Activated CD8-positive, alpha-beta T cell treated with anti-CD3 and anti-CD28 coated beads for 36 hours (primary cell): ENCODE results near the gene FRMD4A. TPM values are rescaled to one million over a fixed set of nuclear protein-coding genes. Genes with fewer than 3 reads are reported as not detected.
A peak's percentile ranks its signal among the peaks of the same experiment; 100 is the strongest.

Experiments
- ATAC-seq: fragments of 200-7000 bp; cut with Tn5 transposase; one replicate; pipeline ENCODE4 v1.10.0; 2021; ENCODE audit warnings: mild to moderate bottlenecking, moderate library complexity
- CTCF ChIA-PET: fragments of 350-600 bp; sonication (Branson Sonifier 250); formaldehyde crosslinking; loops from one replicate; lab custom pipeline; 2021; ENCODE audit warnings: antibody characterized with exemption; lab: Charles Lee
- POLR2A ChIA-PET: fragments of 350-600 bp; sonication (Branson Sonifier 250); formaldehyde crosslinking; loops from one replicate; lab custom pipeline; 2021; ENCODE audit warnings: antibody characterized with exemption; lab: Charles Lee
- DNase-seq: peaks from one replicate; pipeline ENCODE4 v3.0.0-alpha.2; 2020
- H3K27ac Mint-ChIP-seq: one replicate; pipeline ENCODE4 v1.8.0; 2021; ENCODE audit warnings: mild to moderate bottlenecking, mixed read lengths
- H3K27me3 Mint-ChIP-seq: one replicate; pipeline ENCODE4 v1.8.0; 2021; ENCODE audit warnings: mixed read lengths
- H3K36me3 Mint-ChIP-seq: one replicate; pipeline ENCODE4 v1.8.0; 2021; ENCODE audit warnings: low read depth, mixed read lengths
- H3K4me1 Mint-ChIP-seq: one replicate; pipeline ENCODE4 v1.8.0; 2021; ENCODE audit warnings: low read depth, mixed read lengths
- H3K4me3 Mint-ChIP-seq: one replicate; pipeline ENCODE4 v1.8.0; 2021; ENCODE audit warnings: mild to moderate bottlenecking, moderate library complexity, mixed read lengths
- H3K9me3 Mint-ChIP-seq: one replicate; pipeline ENCODE4 v1.8.0; 2021; ENCODE audit warnings: mixed read lengths
- intact Hi-C: fragments of 100-400 bp; cut with micrococcal nuclease; formaldehyde crosslinking; loops from one replicate; pipeline ENCODE4 v1.10.0; 2022
- total RNA-seq, 2 experiments: library from RNA; stranded (reverse); gene quantifications; one replicate each; pipeline ENCODE4 v1.2.3, GENCODE V29; 2021
- TF ChIP-seq, protein P1 (sequence below): fragments of 200-600 bp; IDR thresholded peaks from one replicate; pipeline ENCODE4 v1.8.0; 2022; ENCODE audit warnings: antibody characterized with exemption, mild to moderate bottlenecking

Gene FRMD4A
- total RNA-seq, 2 experiments from 2014 or later = 2.1 to 2.8 TPM

DNA sequence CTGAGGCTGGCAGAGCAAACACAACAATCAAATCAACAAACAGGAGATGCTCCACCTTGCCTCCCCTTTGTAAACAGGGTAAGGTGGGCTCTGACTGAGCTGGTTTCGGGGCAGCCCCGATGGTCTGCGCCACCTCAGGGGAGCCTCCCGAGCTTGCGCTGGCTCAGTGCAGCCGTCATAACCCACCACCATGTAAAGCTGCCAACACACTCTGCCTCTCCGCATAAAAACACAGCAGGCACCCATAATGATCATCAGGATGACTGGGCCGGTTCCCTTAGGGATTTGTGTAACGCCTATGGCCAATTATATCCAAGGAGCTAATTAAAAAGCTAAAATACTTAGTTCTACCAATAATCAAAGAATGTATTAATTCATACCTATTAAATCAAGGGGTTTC, 619.4 kb downstream of the FRMD4A start:
- no peaks in the 10 kb centered on the region for H3K9me3 Mint-ChIP-seq
- DNase-seq = no peak
- peaks cover 26% of the 10 kb centered on the region for H3K4me1 Mint-ChIP-seq
- ChIA-PET CTCF (interaction anchor here (1.2 kb wide), 1 partner anchor 66 kb away, joined by 3 read pairs; no protein-coding TSS in a partner anchor), POLR2A (no interaction called here)
- H3K27me3 Mint-ChIP-seq = peaks cover 20% of the 10 kb centered on the region
- H3K27ac Mint-ChIP-seq = no peak overlapping the region
- H3K4me3 Mint-ChIP-seq = no peak overlapping the region
- TF ChIP-seq, protein P1, sequence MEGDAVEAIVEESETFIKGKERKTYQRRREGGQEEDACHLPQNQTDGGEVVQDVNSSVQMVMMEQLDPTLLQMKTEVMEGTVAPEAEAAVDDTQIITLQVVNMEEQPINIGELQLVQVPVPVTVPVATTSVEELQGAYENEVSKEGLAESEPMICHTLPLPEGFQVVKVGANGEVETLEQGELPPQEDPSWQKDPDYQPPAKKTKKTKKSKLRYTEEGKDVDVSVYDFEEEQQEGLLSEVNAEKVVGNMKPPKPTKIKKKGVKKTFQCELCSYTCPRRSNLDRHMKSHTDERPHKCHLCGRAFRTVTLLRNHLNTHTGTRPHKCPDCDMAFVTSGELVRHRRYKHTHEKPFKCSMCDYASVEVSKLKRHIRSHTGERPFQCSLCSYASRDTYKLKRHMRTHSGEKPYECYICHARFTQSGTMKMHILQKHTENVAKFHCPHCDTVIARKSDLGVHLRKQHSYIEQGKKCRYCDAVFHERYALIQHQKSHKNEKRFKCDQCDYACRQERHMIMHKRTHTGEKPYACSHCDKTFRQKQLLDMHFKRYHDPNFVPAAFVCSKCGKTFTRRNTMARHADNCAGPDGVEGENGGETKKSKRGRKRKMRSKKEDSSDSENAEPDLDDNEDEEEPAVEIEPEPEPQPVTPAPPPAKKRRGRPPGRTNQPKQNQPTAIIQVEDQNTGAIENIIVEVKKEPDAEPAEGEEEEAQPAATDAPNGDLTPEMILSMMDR = no peak
- intact Hi-C loops = no loop called here
- ATAC-seq = no peak
- H3K36me3 Mint-ChIP-seq = no peaks in the 10 kb centered on the region

DNA sequence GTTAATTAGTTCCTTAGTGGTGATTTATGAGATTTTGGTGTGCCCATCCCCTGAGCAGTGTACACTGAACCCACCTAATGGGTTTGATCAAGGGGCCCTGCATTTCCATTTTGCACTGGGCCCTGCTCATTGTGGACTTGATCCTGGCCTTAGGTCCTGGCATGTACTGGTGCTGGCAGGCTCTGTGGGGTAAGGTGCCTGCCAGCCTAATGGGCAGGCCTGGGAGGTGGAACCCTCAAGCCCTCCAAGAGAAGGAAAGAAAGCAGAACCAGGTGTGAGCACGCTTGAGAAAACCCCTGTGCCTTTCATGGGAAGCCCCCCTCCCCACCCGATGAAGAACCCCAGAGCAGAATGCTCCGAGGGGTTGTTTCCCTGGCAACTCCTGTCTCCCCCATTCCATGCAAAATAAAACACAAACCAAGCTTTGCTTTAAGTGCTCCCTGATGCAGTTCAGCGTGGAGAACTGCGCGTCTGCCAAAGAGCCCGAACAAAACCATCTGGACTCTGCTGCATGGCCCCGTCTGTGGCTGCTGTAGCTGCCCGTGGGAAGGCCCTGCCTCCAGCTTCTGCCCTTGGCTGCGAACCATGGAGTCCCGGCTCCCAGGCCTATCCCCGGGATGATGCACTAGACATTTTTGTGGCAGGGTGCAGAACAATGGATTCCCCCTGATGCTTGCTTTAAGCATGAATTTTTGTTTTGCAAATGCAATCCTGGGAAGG, 620.6 kb downstream of the FRMD4A start:
- Mint-ChIP-seq H3K9me3 (no peaks in the 10 kb centered on the region), H3K4me3 (no peak overlapping the region), H3K27me3 (peaks cover 28% of the 10 kb centered on the region), H3K36me3 (no peaks in the 10 kb centered on the region), H3K27ac (no peak overlapping the region), H3K4me1 (peaks cover 26% of the 10 kb centered on the region)
- ChIA-PET CTCF (no interaction called here), POLR2A (interaction anchor here (0.6 kb wide), 1 partner anchor 1243 kb away, joined by 5 read pairs; no protein-coding TSS in a partner anchor)
- TF ChIP-seq, protein P1 = no peak
- intact Hi-C loops = no loop called here
- no peak for DNase-seq
- no peak for ATAC-seq

DNA sequence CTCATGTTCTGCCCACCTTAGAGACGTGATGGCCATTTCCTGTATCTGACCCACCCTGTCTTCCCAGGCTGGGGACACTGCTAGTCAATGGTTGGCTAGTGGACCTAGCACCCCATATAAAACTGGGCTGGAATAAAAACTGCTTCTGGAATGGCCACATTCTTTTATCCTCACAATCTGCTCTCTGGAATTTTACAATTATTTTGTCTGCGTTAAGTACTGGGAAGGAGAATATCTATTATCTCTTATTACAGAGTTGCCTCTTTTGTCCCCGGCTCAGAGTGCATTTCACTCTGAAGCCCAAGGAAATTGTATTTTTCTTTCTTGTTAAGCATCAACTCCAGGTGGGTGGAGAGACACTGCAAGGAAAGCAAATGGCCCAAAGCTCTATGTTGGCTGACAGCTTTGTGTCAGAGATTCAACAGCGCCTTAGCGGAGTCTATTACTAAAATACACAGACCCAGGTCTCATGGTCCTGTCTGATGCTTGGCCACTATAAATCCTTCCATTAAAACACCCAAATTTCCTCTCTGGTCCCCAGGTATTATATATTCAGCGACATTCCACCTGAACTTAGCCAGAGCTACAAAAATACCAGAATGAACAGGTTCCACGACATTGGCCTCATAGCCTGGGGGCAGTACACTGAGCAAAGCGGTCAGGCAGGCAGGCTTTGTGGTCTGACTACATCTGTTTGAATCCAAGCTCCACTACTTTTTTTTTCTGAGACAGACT, 622.3 kb downstream of the FRMD4A start:
- TF ChIP-seq, protein P1 = no peak
- H3K27ac Mint-ChIP-seq = no peak overlapping the region
- H3K4me3 Mint-ChIP-seq = no peak overlapping the region
- CTCF ChIA-PET = interaction anchor here (0.7 kb wide), 1 partner anchor 58 kb away, joined by 3 read pairs; no protein-coding TSS in a partner anchor
- no peak for DNase-seq
- intact Hi-C loops = no loop called here
- H3K36me3 Mint-ChIP-seq = no peaks in the 10 kb centered on the region
- ATAC-seq = no peak
- no peaks in the 10 kb centered on the region for H3K9me3 Mint-ChIP-seq
- H3K4me1 Mint-ChIP-seq = peaks cover 26% of the 10 kb centered on the region
- peaks cover 31% of the 10 kb centered on the region for H3K27me3 Mint-ChIP-seq
- POLR2A ChIA-PET = no interaction called here

DNA sequence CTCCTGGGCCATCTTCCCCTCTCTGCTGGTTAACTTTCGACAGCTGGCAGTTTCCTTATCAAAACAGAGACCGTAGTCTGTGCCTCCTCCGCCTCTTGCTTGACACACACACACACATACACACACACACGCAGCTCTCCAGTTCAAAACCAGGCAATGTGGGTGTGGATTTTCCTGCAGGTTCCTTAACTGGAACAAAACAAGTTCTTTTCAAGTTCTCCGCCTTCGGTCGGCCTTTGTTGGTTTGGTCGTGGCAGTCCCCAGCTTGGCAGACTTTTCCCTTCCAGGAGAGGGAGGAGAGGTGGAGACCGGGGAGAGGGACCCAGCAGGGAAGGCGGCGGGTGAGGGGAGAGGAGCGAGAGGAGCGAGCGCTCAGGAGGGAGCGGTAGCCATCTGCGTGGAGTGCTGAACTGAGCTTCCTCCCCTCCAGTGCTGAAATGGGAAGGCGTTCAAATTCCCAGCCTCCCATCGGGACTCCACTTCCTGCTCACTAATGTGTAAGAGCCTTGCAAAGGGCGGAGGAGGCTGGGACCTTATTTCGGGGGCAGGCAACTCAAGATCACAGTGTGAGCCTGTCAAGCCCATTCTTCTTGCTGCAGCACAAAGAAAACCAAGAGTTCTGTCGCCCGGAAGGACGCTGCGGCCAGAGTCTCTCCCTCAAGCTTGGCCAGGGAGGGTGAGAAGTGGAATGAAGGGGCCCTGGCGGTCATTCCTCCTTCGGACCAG, 623.4 kb downstream of the FRMD4A start:
- DNase-seq (peak; percentile 42), ATAC-seq (peak; percentile 49)
- intact Hi-C loops = no loop called here
- Mint-ChIP-seq H3K27me3 (peaks cover 35% of the 10 kb centered on the region), H3K36me3 (no peaks in the 10 kb centered on the region), H3K4me1 (peaks cover 15% of the 10 kb centered on the region), H3K9me3 (no peaks in the 10 kb centered on the region), H3K27ac (no peak overlapping the region), H3K4me3 (peak overlapping the region; percentile 55)
- TF ChIP-seq, protein P1 = no peak
- CTCF ChIA-PET = interaction anchor here (0.7 to 1.4 kb wide), 4 partner anchors 12 to 70 kb away, joined by 3 to 4 read pairs (median 4); no protein-coding TSS in a partner anchor
- POLR2A ChIA-PET = no interaction called here
